ENCODE measurements around the gene KCTD10. TPM values are rescaled to one million over a fixed set of nuclear protein-coding genes. Genes with fewer than 3 reads are reported as not detected.

The KCTD10 gene
- total RNA-seq, 4 donors from 2014 or later = 67.2 to 126 (median 79.5) TPM

DNA sequence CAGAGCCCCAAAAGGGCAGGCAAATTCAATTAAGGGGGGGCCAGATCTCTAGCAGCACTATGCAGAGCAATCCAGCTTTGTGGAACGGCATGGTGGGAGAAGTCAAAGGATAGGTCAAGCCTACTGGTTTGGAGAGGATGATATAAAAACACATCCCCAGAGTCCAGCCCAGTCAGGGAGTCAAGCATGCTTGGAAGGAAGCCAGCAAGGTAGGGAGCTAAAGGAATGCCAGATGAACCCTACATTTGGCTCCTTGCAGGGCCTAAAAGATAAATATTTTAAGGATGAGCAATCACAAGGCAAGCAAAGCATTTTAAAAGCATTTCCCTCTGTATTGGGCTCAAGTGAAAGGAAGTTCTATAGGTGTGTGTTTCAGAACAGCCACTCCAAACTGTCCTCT lies 21.4 kb downstream of the KCTD10 start:
- H3K27me3 ChIP-seq = no peaks in the 10 kb centered on the region
- TF ChIP-seq POLR2A (IDR thresholded peaks at IDR 0.05) (no peak), POLR2AphosphoS5 (IDR thresholded peaks at IDR 0.05) (no peak), EP300 (IDR thresholded peaks at IDR 0.05; ENCODE audit: low read depth) (no peak)
- TF ChIP-seq, protein P1, sequence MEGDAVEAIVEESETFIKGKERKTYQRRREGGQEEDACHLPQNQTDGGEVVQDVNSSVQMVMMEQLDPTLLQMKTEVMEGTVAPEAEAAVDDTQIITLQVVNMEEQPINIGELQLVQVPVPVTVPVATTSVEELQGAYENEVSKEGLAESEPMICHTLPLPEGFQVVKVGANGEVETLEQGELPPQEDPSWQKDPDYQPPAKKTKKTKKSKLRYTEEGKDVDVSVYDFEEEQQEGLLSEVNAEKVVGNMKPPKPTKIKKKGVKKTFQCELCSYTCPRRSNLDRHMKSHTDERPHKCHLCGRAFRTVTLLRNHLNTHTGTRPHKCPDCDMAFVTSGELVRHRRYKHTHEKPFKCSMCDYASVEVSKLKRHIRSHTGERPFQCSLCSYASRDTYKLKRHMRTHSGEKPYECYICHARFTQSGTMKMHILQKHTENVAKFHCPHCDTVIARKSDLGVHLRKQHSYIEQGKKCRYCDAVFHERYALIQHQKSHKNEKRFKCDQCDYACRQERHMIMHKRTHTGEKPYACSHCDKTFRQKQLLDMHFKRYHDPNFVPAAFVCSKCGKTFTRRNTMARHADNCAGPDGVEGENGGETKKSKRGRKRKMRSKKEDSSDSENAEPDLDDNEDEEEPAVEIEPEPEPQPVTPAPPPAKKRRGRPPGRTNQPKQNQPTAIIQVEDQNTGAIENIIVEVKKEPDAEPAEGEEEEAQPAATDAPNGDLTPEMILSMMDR (IDR thresholded peaks at IDR 0.05) = no peak
- DNase-seq = no peak
- WGBS, 2 donors (ENCODE audit: low coverage in 1 of 2) = 75 to 96% methylated on average over 1 of the region's 1 CpG
- no peak overlapping the region for H3K4me3 ChIP-seq
- no peaks in the 10 kb centered on the region for H3K9me3 ChIP-seq
- intact Hi-C loops (cut with DNase I; ENCODE audit: low total_unique reads) = no loop called here
- peaks cover 0 to 44% (median 22%) of the 10 kb centered on the region in 4 donors for H3K36me3 ChIP-seq
- H3K4me1 ChIP-seq = peaks cover 20 to 50% (median 34%) of the 10 kb centered on the region in 4 donors
- in situ Hi-C loops (cut with MboI; ENCODE audit: low pct_ligation_motif_present in 1 of 4, low pct_unique_long_range_greater_than_20kb in 1 of 4, low sequenced_read_pairs in 3 of 4) = no loop called here
- H3K27ac ChIP-seq = peak overlapping the region; percentile 91 to 97 (median 94)

- TF ChIP-seq EP300 (IDR thresholded peaks at IDR 0.05; ENCODE audit: low read depth) (no peak), POLR2A (IDR thresholded peaks at IDR 0.05) (no peak), POLR2AphosphoS5 (IDR thresholded peaks at IDR 0.05) (no peak)
- TF ChIP-seq, protein P1 (IDR thresholded peaks at IDR 0.05) = no peak
- H3K27me3 ChIP-seq = no peaks in the 10 kb centered on the region
- no peak for DNase-seq
- intact Hi-C loops (cut with DNase I; ENCODE audit: low total_unique reads) = no loop called here
- in situ Hi-C loops (cut with MboI; ENCODE audit: low pct_ligation_motif_present in 1 of 4, low pct_unique_long_range_greater_than_20kb in 1 of 4, low sequenced_read_pairs in 3 of 4) = no loop called here
- H3K4me3 ChIP-seq = no peak overlapping the region
- peak overlapping the region in 3 of 4 donors; percentile 72 to 79 (median 72) for H3K27ac ChIP-seq
- WGBS, 2 donors (ENCODE audit: low coverage in 1 of 2) = 57 to 67% methylated on average over 1 to 2 of the region's 2 CpGs
- peaks cover 0 to 38% (median 20%) of the 10 kb centered on the region in 4 donors for H3K36me3 ChIP-seq
- H3K4me1 ChIP-seq = peaks cover 29 to 51% (median 42%) of the 10 kb centered on the region in 4 donors
- H3K9me3 ChIP-seq = no peaks in the 10 kb centered on the region
Observed at GRCh38 chr12:109452489-109452888, 24.6 kb downstream of the KCTD10 start.

DNA sequence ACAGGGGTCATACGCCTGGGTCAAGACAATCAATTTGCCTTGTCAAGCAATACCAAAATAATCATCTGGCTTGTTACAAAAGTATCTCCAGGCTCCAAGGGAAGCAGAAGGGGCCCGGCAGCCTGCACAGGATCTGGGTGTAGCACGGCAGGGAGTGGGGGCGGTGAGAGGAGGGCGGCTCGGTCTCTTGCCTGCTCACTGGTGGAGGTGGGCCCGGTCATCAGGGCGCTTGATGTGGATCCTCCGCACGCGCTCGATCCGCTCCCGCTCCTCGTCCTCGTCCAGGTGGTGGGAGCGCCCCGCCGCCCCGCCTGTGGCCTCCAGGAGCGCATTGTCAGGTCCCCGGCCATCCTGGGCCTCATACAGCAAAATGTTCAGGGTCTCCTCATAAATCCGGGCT lies 25.7 kb downstream of the KCTD10 start:
- 67 to 97% methylated on average over 6 to 23 of the region's 23 CpGs for WGBS, 2 donors (ENCODE audit: low coverage in 1 of 2)
- Histone ChIP-seq H3K27ac (peak overlapping the region; percentile 58 to 79 (median 72)), H3K9me3 (no peaks in the 10 kb centered on the region), H3K4me3 (no peak overlapping the region), H3K4me1 (peaks cover 35 to 60% (median 43%) of the 10 kb centered on the region in 4 donors), H3K27me3 (no peaks in the 10 kb centered on the region), H3K36me3 (peaks cover 0 to 30% (median 15%) of the 10 kb centered on the region in 4 donors)
- TF ChIP-seq, protein P1 (IDR thresholded peaks at IDR 0.05) = no peak
- TF ChIP-seq EP300 (IDR thresholded peaks at IDR 0.05; ENCODE audit: low read depth) = no peak
- TF ChIP-seq POLR2AphosphoS5 (IDR thresholded peaks at IDR 0.05) = no peak
- TF ChIP-seq POLR2A (IDR thresholded peaks at IDR 0.05) = no peak
- in situ Hi-C loops (cut with MboI; ENCODE audit: low pct_ligation_motif_present in 1 of 4, low pct_unique_long_range_greater_than_20kb in 1 of 4, low sequenced_read_pairs in 3 of 4) = no loop called here
- no peak for DNase-seq
- intact Hi-C loops (cut with DNase I; ENCODE audit: low total_unique reads) = no loop called here

DNA sequence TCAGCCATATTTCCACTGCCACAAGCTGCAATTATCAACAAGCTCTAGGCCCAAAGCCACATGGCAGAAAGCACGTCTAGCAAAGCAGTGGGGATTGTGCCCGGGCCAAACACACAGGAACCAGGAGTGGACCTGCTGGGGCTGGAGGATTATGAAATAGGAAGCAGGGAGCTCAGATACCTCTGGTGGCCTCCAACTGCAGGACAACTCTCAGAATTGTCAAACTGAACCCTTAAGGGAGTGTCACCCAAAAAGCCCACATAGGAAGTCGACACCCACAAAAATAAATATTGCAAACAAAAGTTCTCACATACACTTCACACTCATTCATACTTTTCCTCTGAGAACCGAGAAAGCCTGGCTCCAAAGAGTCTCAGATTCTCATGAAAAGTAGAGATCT lies 26.1 kb downstream of the KCTD10 start:
- Histone ChIP-seq H3K4me1 (peaks cover 35 to 64% (median 45%) of the 10 kb centered on the region in 4 donors), H3K36me3 (peaks cover 0 to 29% (median 13%) of the 10 kb centered on the region in 4 donors)

More for the DNA sequence above, 26.1 kb downstream of the KCTD10 start:
- Histone ChIP-seq H3K27ac (peak overlapping the region; percentile 58 to 79 (median 72)), H3K9me3 (no peaks in the 10 kb centered on the region), H3K4me3 (no peak overlapping the region), H3K27me3 (no peaks in the 10 kb centered on the region)
- 40 to 58% methylated on average over 2 to 3 of the region's 4 CpGs for whole genome bisulfite sequencing, 2 donors (ENCODE audit: low coverage in 1 of 2)
- no peak for TF ChIP-seq POLR2AphosphoS5 (IDR thresholded peaks at IDR 0.05)
- TF ChIP-seq POLR2A (IDR thresholded peaks at IDR 0.05) = no peak
- TF ChIP-seq, protein P1 (IDR thresholded peaks at IDR 0.05) = no peak
- no peak for TF ChIP-seq EP300 (IDR thresholded peaks at IDR 0.05; ENCODE audit: low read depth)
- no peak for DNase-seq
- in situ Hi-C loops (cut with MboI; ENCODE audit: low pct_ligation_motif_present in 1 of 4, low pct_unique_long_range_greater_than_20kb in 1 of 4, low sequenced_read_pairs in 3 of 4) = no loop called here
- intact Hi-C loops (cut with DNase I; ENCODE audit: low total_unique reads) = no loop called here

All from transverse colon (tissue), 4 donors.